Measurements from ENCODE around the gene RBM25.
A peak's percentile ranks its signal among the peaks of the same experiment; 100 is the strongest.
"Not testable (repeated sequence)": the region's sequence is repeated elsewhere in the genome, so short reads cannot be mapped to it uniquely, and the experiment has no call there.

The RBM25 gene

DNA sequence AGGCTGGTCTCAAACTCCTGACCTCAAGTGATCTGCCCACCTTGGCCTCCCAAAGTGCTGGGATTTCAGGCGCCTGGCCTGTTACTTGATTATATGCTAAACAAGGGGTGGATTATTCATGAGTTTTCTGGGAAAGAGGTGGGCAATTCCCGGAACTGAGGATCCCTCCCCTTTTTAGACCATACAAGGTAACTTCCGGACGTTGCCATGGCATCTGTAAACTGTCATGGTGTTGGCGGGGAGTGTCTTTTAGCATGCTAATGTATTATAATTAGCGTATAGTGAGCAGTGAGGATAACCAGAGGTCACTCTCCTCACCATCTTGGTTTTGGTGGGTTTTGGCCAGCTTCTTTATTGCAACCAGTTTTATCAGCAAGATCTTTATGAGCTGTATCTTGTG is 111.5 kb downstream of the RBM25 start:
- not testable (repeated sequence) for DNase-seq (ENCODE audit: low spot score)

DNA sequence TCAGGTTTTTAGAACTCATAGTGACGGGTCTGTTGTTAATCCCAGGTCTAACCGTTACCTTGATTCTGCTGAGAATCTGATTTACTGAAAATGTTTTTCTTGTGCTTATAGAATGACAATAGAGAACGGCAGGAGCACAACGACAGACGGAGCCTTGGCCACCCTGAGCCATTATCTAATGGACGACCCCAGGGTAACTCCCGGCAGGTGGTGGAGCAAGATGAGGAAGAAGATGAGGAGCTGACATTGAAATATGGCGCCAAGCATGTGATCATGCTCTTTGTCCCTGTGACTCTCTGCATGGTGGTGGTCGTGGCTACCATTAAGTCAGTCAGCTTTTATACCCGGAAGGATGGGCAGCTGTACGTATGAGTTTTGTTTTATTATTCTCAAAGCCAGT is 112.4 kb downstream of the RBM25 start:
- no peak for DNase-seq (ENCODE audit: low spot score)

DNA sequence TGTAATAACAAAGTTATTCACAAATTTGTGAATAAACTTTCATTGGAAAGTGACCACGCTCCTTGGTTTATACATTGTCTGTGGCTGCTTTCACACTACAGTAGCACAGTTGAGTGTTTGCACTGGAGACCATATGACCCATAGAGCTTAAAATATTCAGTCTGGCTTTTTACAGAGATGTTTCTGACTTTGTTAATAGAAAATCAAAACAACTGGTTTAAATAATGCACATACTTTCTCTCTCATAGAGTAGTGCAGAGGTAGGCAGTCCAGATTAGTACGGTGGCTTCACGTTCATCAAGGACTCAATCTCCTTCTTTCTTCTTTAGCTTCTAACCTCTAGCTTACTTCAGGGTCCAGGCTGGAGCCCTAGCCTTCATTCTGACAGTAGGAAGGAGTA is 114.2 kb downstream of the RBM25 start:
- DNase-seq (ENCODE audit: low spot score), result no peak

DNA sequence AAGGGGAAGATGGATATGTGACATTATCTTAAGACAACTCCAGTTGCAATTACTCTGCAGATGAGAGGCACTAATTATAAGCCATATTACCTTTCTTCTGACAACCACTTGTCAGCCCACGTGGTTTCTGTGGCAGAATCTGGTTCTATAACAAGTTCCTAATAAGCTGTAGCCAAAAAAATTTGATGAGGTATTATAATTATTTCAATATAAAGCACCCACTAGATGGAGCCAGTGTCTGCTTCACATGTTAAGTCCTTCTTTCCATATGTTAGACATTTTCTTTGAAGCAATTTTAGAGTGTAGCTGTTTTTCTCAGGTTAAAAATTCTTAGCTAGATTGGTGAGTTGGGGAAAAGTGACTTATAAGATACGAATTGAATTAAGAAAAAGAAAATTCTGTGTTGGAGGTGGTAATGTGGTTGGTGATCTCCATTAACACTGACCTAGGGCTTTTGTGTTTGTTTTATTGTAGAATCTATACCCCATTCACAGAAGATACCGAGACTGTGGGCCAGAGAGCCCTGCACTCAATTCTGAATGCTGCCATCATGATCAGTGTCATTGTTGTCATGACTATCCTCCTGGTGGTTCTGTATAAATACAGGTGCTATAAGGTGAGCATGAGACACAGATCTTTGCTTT is 114.9 kb downstream of the RBM25 start:
- peak; percentile 69 for DNase-seq (ENCODE audit: low spot score)

Data from putamen (tissue), 1 donor.